ENCODE results near the gene CDKAL1.

The CDKAL1 gene

GRCh38 chr6:21241231-21242130 lies 707.2 kb downstream of the CDKAL1 start:
- TF ChIP-seq TAF1 (IDR thresholded peaks at IDR 0.05; ENCODE audit: borderline replicate concordance, insufficient read depth, low read length), result no peak
- TF ChIP-seq SIN3A (IDR thresholded peaks at IDR 0.05; ENCODE audit: borderline replicate concordance, insufficient read depth, low read length), result no peak
- TF ChIP-seq POLR2AphosphoS5 (IDR thresholded peaks at IDR 0.05; ENCODE audit: low read depth, low read length), result no peak
- TF ChIP-seq REST (IDR thresholded peaks at IDR 0.05; ENCODE audit: insufficient read depth in 1 of 2, low read depth in 2 of 2, low read length in 2 of 2), result no peak
- TF ChIP-seq FOXP2 (optimal IDR thresholded peaks at IDR 0.05; ENCODE audit: borderline replicate concordance, extremely low read depth, extremely low read length, insufficient read depth), result no peak

GRCh38 chr6:21244897-21245470 lies 710.7 kb downstream of the CDKAL1 start:
- no peak for TF ChIP-seq REST (IDR thresholded peaks at IDR 0.05; ENCODE audit: insufficient read depth in 1 of 2, low read depth in 2 of 2, low read length in 2 of 2)
- no peak for TF ChIP-seq POLR2AphosphoS5 (IDR thresholded peaks at IDR 0.05; ENCODE audit: low read depth, low read length)
- no peak for TF ChIP-seq FOXP2 (optimal IDR thresholded peaks at IDR 0.05; ENCODE audit: borderline replicate concordance, extremely low read depth, extremely low read length, insufficient read depth)
- no peak for TF ChIP-seq TAF1 (IDR thresholded peaks at IDR 0.05; ENCODE audit: borderline replicate concordance, insufficient read depth, low read length)
- TF ChIP-seq SIN3A (IDR thresholded peaks at IDR 0.05; ENCODE audit: borderline replicate concordance, insufficient read depth, low read length), result no peak

GRCh38 chr6:21245488-21245887 lies 711.2 kb downstream of the CDKAL1 start:
- TF ChIP-seq SIN3A (IDR thresholded peaks at IDR 0.05; ENCODE audit: borderline replicate concordance, insufficient read depth, low read length) (no peak), FOXP2 (optimal IDR thresholded peaks at IDR 0.05; ENCODE audit: borderline replicate concordance, extremely low read depth, extremely low read length, insufficient read depth) (no peak)

GRCh38 chr6:21246075-21246474 lies 711.8 kb downstream of the CDKAL1 start:
- no peak for TF ChIP-seq REST (IDR thresholded peaks at IDR 0.05; ENCODE audit: insufficient read depth in 1 of 2, low read depth in 2 of 2, low read length in 2 of 2)
- no peak for TF ChIP-seq FOXP2 (optimal IDR thresholded peaks at IDR 0.05; ENCODE audit: borderline replicate concordance, extremely low read depth, extremely low read length, insufficient read depth)
- no peak for TF ChIP-seq SIN3A (IDR thresholded peaks at IDR 0.05; ENCODE audit: borderline replicate concordance, insufficient read depth, low read length)
- no peak for TF ChIP-seq TAF1 (IDR thresholded peaks at IDR 0.05; ENCODE audit: borderline replicate concordance, insufficient read depth, low read length)
- no peak for TF ChIP-seq POLR2AphosphoS5 (IDR thresholded peaks at IDR 0.05; ENCODE audit: low read depth, low read length)

- TF ChIP-seq SIN3A (IDR thresholded peaks at IDR 0.05; ENCODE audit: borderline replicate concordance, insufficient read depth, low read length) (no peak), TAF1 (IDR thresholded peaks at IDR 0.05; ENCODE audit: borderline replicate concordance, insufficient read depth, low read length) (no peak), REST (IDR thresholded peaks at IDR 0.05; ENCODE audit: insufficient read depth in 1 of 2, low read depth in 2 of 2, low read length in 2 of 2) (no peak), POLR2AphosphoS5 (IDR thresholded peaks at IDR 0.05; ENCODE audit: low read depth, low read length) (no peak), FOXP2 (optimal IDR thresholded peaks at IDR 0.05; ENCODE audit: borderline replicate concordance, extremely low read depth, extremely low read length, insufficient read depth) (no peak)
These were observed 721.9 kb downstream of the CDKAL1 start for GRCh38 chr6:21256197-21256596.
